HG03442 (cell line): ENCODE results near the gene PRDM13.
"Not testable (repeated sequence)": the region's sequence is repeated elsewhere in the genome, so short reads cannot be mapped to it uniquely, and the experiment has no call there.

Source experiments
- ATAC-seq: cut with Tn5 transposase; IDR thresholded peaks from one replicate; pipeline ENCODE4 v1.9.1; 2021; ENCODE audit warnings: mild to moderate bottlenecking, moderate library complexity; ENCODE audit not compliant: unreplicated experiment

Gene PRDM13

GRCh38 chr6:99622044-99622443, 15.4 kb downstream of the PRDM13 start:
- not testable (repeated sequence) for ATAC-seq

GRCh38 chr6:99629293-99629692, 22.7 kb downstream of the PRDM13 start:
- ATAC-seq: no peak

DNA sequence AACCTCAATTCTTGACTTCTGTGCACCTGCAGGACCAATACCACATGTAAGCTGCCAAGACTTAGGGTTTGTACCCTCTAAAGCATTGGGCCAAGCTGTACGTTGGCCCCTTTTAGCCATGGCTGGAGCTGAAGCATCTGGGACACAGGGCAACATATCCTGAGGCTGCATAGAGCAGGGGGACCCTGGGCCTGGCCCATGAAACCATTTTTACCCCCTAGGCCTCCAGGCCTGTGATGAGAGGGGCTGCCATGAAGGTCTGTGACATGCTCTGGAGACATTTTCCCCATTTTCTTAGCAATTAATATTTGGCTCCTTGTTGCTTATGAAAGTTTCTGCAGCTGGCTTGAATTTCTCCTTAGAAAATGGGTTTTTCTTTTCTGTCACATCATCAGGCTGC, 31.0 kb downstream of the PRDM13 start:
- no peak for ATAC-seq

- ATAC-seq: not testable (repeated sequence)
Observed at GRCh38 chr6:99638358-99638757, 31.7 kb downstream of the PRDM13 start.

DNA sequence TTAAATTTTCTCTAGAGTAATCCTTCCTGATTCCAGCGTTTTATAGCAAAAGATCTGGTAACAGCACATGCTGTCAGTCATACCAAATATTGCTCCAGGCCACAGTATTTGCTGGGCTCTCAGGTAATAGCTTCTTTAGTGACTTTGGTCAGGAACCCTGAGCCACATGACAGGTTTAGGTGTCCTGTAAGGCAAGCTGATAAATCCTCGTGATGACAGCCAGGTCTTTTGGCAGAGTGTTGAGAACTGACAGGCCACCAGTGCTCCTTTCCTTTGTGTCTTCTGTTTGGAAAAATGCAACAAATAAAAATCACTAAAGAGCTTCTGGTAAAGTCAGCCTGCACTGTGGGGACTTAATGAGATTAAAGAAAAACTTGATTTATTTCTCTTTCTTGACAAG, 34.6 kb downstream of the PRDM13 start:
- ATAC-seq: no peak

- no peak for ATAC-seq
Observed at GRCh38 chr6:99645986-99646385, 39.4 kb downstream of the PRDM13 start.

DNA sequence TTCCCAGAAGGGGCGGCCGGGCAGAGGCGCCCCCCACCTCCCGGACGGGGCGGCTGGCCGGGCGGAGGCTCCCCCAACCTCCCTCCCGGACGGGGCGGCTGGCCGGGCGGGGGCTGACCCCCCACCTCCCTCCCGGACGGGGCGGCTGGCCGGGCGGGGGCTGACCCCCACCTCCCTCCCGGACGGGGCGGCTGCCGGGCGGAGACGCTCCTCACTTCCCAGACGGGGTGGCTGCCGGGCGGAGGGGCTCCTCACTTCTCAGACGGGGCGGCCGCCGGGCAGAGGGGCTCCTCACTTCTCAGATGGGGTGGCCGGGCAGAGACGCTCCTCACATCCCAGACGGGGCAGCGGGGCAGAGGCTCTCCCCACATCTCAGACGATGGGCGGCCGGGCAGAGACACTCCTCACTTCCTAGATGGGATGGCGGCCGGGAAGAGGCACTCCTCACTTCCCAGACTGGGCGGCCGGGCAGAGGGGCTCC, 43.5 kb downstream of the PRDM13 start:
- ATAC-seq: not testable (repeated sequence)

- ATAC-seq: no peak
Observed at GRCh38 chr6:99660206-99660605, 53.6 kb downstream of the PRDM13 start.

DNA sequence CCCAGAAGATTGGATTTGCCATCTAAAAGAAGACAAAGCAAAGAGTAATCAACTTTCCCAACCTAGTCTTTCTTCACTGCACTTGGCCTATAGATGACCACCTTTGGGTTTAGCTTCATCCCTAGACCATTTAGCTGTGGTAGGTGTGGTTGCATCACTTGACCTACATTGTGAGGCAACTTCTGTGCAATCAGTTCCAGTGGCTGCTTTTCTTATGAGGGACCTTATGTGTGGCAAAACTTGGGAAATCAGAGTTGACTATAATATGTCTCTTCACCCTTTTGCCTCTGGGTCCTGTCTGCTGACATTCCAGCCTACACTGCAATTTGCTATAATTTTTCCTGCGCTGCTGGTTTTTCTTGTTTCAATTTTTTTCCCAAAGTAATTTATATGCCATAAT, 55.2 kb downstream of the PRDM13 start:
- no peak for ATAC-seq

DNA sequence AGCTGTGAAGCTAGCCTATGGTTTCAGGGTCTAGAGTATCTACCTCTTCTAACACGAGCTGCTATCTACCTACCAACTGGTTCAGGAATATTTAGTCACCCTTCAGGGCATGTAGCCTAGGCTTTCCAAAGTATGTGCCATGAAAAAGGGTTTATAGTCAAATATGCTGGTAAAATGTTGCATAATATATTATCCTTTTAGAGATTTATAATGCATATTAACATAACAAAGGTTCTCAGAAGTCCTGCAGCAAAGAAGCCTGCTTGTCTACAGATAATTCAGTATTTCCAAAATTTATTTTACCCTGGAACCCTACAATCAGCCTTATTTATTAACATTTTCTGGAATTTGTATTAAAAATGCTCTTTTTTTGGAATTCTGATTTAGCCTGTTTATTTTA, 56.0 kb downstream of the PRDM13 start:
- ATAC-seq: no peak
